NOMO-1 (cell line): ENCODE measurements around the gene CCBE1.
"Not testable (repeated sequence)": the region's sequence is repeated elsewhere in the genome, so short reads cannot be mapped to it uniquely, and the experiment has no call there.

Experiments
- DNase-seq, 2 experiments: peaks; one replicate each; lab custom pipeline; 2025; ENCODE audit not compliant: unreplicated experiment in 2 of 2; lab: John Stamatoyannopoulos, UW

CCBE1 gene

DNA sequence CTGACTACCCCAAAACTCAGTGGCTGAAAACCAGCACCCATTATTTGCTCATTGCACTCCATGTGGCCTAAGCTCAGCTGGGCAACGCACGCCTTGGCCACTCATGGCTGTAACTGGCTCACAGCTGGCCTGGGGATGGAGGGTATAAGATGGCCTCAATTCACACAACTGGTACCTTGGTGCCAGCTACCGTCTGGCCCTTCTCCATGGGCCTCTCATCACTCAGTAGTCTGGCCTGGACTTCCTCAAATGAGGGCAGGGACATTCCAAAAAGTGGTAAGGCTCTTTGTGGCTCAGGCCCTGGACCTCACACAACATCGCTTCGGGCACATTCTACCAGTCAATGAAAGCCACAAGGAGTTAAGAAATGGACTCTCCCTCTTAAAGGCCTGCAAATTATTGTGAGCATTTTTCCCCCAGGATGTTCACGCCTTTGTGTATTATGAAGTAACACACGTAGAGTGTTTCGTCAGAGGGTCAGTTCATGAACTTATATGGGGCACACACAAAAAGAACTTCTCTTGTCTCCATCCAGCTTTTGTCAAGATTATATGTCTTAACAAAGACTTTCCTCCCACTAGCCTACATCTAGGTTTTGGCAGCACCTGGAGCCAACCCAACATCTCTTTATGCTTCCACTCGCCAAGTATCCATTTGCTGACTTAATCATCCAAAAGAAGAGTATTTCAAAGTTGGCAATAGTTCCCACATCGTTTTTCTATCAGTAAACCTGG lies 145.2 kb downstream of the CCBE1 start:
- DNase-seq: no peak

DNA sequence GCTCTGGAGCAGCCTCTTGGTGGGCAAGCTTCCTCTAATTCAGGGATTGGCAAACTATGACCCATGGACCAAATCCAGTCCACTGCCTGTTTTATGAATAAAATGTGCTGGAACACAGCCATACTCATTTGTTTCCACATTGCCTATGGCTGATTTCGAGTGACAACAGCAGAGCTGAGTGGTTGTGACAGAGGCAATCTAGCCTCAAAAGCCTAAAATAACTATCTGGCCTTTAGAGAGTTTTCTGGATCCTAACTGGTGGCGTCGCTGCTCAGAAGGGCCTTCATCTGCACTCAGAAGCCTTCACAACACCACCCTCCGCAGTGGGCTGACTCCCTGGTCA lies 147.1 kb downstream of the CCBE1 start:
- DNase-seq: no peak

DNA sequence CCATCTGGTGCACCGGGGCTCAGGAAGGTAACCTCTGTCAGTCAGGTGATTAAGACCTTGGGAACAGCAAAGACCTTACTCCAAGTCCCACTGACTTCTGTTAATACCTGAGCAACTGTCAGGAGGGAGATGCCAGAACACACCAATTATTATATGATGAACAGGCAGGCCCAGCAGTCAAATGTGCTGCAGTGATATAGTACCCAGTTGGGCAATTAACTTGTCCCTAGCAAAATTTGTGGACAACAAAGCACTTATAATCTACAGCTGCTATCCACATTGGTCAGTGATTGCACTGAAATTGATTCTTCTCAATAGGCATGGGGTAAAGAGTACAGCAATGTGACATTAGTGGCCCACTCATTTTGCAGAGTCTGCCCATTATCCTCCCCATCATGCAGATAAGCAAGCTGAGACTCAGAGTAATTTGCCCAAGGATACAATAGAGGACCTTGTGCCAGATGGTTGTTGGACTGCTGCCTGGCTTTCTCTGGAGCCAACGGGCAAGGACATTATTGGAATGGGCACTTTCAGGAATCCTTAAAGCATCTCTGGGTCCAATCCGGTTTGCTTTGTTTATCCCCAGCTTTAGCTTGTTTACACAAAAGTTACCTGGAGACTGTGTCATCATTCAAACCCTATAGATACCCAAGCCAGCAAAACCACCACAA lies 147.6 kb downstream of the CCBE1 start:
- no peak for DNase-seq

DNA sequence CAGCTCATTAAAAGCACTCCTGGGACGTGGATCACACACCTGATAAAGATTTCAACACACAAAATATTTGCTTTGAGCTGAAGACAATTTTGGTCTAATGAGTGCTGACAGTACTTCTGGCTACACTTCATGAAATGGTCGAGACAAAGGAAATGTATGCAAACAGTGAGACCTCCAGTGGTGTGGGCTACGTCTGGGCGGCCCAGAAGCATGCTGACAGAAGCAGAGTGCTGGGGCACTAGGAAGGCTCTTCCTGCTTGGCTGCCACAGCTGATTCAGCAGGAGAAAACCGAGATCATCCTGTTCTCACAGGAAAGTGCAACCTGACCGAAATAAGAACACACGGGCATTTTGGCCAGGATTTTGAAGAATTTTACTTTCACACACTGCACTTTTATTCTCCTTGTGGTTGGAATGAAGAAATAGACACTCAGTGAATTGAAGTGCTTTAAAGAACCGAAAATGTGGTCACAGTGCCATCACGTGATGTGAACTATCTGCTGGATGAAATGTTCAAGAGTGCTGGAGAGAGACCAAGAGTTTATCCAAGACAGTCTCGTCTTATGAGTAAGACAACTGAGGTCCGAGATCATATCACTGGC lies 149.5 kb downstream of the CCBE1 start:
- DNase-seq: peak in 1 of 2 experiments; percentile 8

DNA sequence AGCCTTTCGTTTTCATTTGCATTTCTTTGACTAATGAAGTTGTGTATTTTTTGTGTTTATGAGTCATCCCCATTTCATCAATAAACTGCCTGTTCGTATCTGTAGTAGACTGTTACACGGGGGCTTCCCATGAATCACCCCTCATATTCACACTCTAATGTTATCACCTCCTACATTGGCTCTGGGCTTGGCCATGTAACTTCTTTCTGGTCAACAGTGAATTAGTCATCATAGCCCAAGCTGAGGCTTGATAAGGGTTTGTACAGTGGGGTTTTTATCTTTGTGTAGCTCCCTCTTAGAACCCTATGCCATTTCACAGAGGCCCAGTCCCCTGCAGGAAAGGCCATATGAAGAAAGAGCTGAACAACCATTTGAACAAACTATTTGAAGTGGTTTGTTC lies 151.0 kb downstream of the CCBE1 start:
- DNase-seq: no peak

DNA sequence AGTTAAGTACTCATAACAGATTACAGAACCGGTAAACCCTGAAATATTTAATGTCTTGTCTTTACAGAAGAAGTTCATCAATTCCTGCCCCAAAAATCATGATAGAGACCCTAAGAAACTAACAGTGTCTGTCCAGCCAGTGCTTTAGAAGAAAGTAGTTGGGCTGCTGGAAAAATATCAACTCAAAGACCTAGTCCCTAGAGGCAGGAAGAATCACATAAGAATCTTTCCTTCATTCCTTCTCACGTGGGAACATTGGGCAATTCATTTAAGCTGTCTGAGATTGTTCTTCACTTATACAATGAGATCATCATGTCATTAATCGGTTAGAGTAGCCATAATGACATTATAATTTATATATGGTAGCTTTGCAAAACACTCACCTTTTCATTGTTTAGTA lies 156.4 kb downstream of the CCBE1 start:
- no peak for DNase-seq

DNA sequence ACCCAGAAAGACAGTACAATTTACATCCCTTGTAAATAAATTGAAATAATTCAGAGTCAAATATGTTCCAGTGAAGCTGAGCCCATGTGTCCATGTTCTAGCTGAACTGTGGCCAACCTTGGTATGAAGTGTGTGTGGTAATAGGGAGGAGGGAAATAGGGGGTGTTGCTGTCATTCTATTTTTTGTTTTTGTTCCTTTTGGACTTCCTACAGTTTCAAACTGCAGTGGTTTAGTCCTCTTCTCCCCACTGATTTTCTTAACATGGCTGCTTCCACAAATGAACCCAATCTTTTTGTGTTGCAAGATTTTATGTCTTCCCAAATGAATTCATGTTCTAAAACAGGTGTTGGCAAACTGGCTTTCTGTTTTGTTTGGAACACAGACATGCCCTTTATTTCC lies 156.9 kb downstream of the CCBE1 start:
- no peak for DNase-seq

DNA sequence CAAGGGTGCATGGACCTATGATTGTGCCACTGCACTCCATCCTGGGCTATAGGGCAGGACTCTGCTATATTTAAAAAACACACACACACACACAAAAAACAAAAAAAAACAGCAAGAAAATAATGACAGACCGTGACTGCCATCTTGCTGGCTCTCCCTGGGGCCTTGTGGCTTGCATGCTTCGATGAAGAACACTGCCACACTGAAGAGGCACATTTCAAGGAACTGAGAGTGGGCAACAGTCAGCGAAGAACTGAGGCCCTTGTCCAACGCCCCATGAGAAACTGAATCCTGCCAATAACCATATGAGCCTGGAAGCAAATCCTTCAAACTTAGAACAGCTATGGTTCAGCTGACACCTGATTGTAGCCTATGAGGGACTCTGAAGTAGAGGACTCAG lies 158.1 kb downstream of the CCBE1 start:
- no peak for DNase-seq

DNA sequence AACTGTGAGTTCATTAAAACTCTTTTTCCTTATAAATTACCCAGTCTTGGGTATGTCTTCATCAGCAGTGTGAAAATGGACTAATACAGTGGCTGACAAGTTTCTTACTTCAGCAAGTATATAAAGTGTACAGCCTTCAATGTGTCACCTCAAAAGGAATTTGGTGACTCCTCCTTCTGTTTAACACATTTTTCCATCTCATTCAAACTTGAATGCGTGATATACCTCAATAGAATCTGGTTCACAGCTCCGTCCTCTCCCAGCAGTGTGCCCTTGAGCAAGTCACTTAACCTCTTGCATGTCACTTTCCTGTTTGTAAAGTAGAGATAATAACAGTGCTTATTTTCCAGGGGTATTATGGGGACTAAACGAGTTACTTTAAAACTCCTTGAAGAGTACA lies 159.6 kb downstream of the CCBE1 start:
- no peak for DNase-seq

DNA sequence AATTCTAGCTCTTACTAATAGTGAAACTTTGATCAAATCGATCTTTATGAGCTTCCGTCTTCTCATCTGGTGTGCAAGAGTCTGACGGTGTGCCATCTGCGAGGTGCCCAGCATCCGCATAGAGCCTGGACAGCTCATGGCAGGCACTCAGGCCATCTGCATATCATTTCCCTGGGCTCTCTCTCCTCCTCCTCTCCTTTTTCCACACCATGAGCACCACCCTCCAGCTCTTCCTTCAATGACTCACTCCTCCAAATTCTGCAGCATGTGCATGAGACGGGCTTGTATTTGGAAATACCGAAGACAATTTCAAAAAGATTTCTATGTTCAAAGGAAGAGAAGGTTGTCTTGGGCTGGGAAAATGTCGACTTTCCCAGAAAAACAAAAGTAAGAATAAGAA lies 161.1 kb downstream of the CCBE1 start:
- no peak for DNase-seq

DNA sequence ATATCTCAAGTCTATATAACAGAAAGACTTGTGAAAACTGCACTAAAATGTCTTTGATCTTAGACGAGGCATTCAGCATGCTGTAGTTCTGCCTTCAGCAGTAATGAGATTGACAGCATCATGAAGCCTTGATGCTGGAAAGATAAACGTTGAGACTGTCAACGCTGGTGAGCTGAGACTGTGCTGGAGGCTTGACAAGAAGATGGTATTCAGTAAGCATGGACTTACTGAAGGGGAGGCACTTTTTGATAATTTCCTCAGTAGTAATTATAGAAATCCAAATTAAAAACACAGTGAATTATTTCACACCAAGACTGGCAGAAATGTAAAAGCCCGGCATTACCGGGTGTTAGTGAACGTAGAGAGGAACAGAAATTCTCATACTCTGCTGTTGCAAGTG lies 162.2 kb downstream of the CCBE1 start:
- no peak for DNase-seq

DNA sequence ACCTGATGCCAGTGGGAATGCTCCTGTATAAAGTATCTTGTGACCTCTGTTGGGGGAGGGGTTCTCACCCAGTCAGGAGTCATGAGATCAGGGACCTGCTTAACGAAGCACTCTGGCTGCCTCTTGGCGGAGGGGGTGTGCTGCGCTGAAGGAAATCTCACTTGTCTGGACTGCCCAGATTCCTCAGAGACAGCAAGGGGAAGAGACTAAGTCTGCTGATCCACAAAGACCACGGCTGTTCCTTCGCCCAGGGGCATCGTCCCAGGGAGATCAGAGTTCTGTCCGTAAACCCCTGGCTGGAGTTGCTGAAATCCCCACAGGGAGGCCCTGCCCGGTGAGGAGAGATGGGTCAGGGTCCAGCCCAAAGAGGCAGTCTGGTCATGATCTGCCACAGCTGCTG lies 168.4 kb downstream of the CCBE1 start:
- DNase-seq: no peak

DNA sequence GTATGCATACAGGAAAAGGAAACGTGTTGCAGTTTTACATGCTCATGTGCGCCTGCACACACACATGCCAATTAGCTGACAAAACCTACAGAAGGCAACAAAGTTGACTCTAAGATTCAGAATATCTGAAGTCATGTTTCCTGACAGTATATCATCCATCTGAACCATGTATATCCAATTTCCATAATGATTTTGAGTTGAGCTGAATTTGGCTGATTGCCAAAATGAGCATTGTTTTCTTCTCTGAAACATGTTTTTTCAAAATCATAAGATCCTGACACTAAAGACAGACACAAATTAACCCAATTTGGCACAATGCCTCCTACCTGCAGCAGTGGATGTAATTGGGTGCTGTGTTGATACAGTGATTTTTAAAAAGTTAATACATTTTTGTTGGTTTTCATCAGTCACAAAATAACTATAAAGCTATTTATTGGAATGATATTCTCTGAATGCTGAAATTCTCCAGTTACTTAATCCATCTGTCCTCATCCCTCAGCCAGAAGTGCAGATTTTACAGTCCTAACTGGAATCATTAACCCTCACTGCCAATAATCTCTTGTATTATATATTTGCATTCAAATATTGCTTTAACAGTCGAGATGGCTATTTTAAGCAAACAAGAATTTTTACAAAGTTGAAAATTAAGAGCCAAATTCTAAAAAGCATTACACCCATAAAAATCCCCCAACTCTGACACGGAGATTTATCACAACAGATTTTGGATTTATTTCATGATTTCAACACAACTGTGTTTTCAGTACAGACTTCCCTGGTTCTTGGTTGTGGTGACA lies 176.5 kb downstream of the CCBE1 start:
- no peak for DNase-seq

DNA sequence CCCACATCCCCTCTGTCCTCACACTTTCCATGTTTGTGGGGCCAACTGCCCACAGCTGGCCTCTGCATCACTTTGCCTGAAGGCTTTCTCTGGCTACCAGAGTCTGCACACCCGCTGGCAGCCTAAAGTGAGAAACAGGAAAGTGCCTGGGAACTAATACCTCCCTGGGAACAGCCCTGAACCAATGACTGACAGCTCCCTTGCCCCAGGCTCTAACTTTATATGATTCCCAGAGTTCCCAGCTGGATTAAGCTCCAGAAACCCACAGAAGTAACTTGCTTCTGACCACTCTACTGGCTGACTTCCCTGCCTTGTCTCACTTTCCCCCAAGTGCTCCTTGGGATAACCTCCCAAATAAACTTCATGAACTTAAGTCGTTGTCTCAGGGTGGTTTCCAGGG lies 178.5 kb downstream of the CCBE1 start:
- no peak for DNase-seq

DNA sequence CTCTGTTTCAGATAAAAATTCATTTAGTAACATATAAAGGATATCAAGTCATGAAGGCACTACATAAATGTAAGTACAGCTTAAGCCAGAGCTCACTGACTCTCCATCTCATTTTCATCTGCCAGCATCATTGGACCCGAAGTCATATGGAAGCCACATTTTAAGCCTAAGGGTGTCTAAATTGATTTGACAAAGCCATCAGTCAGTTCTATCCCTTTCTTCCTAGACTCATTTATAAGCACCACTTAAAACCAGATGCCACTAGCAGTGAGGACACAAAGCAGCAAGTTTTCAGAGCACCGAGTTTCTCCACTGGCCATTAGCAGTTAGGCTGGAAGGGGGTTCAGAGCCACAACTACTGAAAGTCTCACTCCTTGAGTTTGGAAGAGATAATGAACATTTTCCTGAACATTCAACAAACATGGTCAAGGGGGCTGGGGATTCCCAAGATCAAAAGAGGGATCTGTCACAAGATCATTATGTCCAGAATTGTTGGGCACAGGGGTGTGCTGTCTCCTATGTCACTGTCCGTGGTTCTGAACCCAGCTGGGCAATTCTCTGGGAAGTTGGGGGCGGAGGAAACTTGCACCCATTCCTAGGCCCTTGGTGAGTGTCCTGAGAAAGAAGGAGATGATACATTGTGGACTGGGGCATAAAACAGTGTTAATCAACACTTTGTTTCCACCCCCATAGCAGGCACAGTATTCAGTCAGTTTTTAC lies 179.6 kb downstream of the CCBE1 start:
- DNase-seq: no peak

DNA sequence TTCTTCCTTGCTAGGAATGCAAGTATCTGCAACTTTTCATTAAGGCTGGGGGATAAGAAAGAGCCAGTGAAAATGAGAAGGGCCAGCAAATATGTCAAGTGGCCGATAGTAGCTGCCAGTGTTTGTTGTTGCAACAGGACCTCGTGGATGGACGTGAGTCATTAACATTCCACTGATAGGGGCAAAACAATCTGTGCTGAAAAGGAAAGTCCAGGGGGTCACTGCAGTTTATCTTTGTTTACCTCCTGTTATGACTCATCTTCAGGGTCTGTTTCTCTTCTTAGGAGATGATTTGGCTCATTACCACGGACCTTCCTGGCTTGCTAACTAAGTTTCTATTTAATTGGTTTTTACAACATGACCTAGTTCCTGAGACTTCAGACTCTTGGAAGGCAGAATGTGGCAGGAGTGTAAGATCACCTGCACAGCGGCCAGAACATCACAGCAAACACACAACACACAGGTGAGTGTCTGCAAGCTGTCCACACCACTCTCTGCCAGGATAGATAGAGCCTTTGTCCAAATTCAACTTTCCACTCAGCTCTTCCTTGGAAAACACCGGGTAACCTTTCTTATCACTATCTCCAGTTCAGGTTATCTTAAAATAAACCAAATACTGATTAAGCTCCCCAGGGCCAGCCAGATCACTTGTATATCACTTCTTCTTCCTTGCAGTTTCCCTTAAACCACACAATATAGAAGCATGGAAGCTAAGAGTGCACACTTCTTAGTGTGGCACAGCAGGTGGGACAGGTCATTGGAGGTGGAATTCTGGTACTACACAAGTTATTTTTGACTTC lies 180.7 kb downstream of the CCBE1 start:
- DNase-seq: no peak

DNA sequence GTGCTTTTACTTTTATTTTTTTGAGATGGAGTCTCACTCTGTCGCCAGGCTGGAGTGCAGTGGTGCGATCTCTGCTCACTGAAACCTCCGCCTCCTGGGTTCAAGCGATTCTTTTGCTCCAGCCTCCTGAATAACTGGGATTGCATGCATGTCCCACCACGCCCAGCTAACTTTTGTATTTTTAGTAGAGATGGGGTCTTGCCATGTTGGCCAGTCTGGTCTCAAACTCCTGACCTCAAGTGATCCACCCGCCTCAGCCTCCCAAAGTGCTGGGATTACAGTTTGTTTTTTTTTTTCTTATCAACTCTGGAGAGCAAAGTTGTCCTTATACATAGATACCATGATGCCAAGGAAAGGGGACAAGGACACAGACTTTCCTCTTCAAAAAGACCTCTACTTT lies 181.3 kb downstream of the CCBE1 start:
- not testable (repeated sequence) for DNase-seq

DNA sequence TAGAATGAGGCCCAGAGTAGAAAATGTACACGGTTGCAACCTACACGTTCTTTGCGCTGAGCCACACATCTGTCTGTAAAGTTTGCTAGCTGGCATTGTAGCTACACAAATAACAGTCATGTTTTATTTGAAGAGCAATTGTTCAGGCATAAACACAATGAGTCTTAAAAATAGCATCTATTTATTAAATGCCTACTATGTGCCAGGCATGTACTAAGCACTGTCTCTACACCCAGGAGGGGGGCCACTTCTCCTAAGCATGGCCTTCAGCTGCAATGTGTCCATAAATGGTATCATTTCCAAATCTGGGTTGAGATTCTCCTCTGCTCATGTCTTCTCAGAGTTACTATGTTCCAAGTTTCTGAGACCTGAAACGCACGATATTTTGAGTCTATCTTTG lies 182.1 kb downstream of the CCBE1 start:
- DNase-seq: no peak

DNA sequence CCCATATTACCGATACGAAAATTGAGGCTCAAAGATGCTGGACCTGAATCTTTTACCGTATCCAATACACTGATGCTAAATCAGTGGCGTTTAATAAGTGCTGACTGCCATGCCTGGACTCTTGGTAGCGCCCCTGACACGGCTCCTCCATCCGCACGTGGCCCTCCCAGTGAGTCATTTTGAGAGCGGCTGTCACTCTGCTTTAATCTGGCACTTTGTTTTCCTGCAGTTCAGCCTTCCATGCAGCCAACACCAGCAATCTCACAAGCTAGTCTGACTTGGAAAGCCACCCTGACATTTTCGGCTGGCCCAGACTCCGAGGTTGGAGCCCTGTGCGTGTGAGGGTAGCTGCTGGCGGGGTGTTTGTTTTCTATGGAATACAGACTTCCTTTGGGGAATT lies 183.0 kb downstream of the CCBE1 start:
- DNase-seq: no peak
